HG02885 (cell line): Measurements from ENCODE around the gene ARF4.
A peak's percentile ranks its signal among the peaks of the same experiment; 100 is the strongest.

Source experiments
- ATAC-seq: cut with Tn5 transposase; IDR thresholded peaks from one replicate; pipeline ENCODE4 v1.9.1; 2021; ENCODE audit warnings: mild to moderate bottlenecking; ENCODE audit not compliant: unreplicated experiment, poor library complexity

Gene ARF4

GRCh38 chr3:57583544-57583943, 13.6 kb downstream of the ARF4 start:
- ATAC-seq, result no peak

GRCh38 chr3:57582474-57583168, 14.5 kb downstream of the ARF4 start:
- no peak for ATAC-seq

DNA sequence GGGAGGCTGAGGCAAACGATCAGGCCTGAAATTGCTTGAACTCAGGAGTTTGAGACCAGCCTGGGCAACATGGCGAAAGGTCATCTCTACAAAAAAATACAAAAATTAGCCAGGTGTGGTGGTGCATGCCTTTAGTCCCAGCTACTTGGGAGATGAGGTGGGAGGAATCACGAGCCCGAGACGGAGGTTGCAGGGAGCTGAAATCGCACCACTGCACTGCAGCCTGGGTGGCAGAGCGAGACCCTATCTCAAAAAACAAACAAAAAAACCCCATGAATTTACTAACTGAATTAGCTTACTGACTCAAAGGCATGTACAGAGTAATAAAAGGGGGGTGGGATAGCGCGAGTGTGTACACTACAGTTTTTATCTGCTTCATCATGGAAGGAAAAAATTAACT, 19.3 kb downstream of the ARF4 start:
- no peak for ATAC-seq

GRCh38 chr3:57575966-57576626, 21.0 kb downstream of the ARF4 start:
- no peak for ATAC-seq

DNA sequence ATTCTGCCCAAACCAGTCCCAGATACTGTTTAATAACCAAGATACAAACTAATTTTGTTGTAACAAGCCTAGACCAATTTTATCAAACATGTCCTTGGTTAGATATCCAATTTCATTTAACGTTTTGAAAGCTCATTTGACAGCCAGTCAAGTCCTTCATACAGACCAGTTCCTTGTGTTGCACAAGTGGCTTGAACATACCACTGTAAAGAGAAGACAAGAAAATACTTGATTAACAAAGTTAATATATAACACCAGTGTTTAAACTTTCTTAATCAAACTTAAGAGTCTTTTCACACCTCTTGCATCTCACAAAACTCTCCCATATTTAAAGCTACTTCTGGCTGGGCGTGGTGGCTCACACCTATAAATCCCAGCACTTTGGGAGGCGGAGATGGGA, 25.0 kb downstream of the ARF4 start:
- ATAC-seq, result no peak

- no peak for ATAC-seq
Measured at GRCh38 chr3:57570878-57571277, 26.3 kb downstream of the ARF4 start.

DNA sequence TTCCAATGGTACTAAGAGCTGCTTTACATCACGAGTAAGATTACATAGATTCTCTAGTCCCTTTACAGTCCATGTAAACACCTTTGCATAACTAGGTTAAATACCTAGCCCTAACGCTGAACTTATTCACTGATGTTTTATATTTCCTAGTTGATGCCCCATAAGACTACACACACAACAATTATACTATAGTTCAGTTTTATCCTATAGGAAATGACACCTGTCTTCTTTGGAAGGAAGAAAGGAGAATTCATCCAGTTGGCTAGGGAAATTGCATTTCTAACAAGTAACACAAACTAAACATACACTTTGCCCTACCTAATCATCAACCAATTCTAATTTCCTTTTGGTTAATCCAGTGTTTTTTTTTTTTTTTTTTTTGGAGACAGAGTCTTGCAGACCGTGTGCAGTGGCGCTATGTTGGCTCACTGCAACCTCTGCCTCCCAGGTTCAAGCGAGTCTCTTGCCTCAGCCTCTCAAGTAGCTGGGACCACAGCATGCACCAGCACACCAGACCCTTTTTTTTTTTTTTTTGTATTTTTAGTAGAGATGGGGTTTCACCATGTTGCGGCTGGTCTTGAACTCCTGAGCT, 27.2 kb downstream of the ARF4 start:
- ATAC-seq, result no peak

GRCh38 chr3:57559526-57559925, 37.6 kb downstream of the ARF4 start:
- no peak for ATAC-seq

DNA sequence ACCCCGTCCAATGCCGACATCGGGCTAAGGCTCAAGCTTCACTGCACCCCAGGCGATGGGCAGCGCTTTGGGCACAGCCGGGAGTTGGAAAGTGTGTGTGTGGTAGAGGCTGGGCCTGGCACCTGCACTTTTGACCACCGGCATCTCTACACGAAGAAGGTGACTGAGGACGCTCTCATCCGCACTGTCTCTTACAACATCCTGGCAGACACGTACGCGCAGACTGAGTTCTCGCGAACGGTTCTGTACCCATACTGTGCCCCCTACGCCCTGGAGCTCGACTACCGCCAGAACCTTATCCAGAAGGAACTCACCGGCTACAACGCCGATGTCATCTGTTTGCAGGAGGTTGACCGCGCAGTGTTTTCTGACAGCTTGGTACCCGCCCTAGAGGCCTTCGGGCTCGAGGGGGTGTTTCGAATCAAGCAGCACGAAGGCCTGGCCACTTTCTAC, 40.0 kb downstream of the ARF4 start:
- peak; percentile 31 for ATAC-seq

- peak; percentile 27 for ATAC-seq
Measured at GRCh38 chr3:57556459-57557084, 40.6 kb downstream of the ARF4 start.

GRCh38 chr3:57555738-57556458, 41.2 kb downstream of the ARF4 start, which contains the start of gene PDE12:
PDE12 (plus strand) TSS chr3:57556274; CDS start chr3:57556380, 106 bp downstream.
- ATAC-seq, result peak; percentile 83

- no peak for ATAC-seq
Measured at GRCh38 chr3:57555306-57555705, 41.8 kb downstream of the ARF4 start.

DNA sequence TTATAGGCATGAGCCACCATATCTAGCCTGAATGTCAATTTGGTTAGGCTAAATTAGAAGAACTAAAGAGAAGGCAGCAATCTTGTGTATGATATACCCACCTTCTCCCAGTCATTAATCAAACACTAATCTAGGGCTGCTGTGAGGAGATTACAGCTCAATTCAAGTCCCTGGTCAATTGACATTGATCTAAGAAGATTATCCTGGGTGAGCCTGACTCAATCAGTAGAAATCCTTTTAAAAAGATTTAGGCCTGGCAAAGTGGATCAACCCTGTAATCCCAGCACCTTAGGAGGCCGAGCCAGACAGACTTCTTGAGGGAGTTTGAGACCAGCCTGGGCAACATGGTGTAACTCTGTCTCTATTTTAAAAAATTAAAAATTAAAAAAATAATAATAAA, 50.5 kb downstream of the ARF4 start:
- no peak for ATAC-seq

GRCh38 chr3:57545636-57546268, 51.4 kb downstream of the ARF4 start:
- no peak for ATAC-seq

DNA sequence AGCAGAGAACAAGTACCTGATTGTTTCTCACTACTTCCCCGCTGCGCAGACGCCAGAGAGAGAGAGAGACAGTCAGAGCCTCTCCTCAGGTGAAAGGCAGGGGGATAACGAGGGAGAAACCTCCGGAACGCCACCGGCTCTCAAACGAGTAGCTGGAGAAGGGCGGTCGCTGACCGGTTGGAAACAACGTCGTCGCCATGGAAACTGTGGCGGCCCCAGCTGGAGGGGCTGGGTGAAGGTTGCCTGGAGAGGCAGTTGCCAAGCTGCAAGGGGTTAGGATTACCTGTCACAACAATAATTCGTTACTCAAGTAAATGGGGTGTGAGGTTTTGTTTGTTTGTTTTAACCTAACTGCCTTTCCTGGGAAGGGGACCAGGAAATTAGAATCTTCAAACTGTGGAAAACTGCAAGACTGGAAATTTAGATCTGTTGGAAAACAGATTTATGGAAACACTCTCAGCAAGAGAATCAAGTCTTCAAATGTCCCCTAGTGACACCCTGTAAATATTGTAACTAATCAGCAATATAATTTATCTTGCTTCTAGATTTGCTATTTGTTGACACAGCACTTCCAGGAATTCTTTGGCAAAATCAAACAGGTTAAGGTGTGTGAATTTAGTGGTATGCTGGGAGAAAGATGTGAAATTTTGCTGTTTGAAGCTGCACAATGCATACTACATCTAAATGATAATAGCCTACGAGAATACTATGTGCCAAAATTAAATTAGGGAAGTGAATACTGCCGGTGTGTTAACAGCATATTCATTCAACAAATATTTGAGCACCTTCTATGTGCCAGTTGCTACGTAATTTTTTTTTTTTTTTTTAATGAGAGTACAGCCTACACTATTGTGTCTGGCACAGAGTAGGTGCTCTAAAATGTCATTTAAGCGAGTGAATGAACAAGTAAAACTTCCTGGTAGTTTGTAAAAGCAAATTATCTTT, 52.7 kb downstream of the ARF4 start, which contains the start of gene DNAH12:
TSS of gene DNAH12 (minus strand) at position 164 of the 945 bp plus-strand sequence. CDS start 1,474 bp downstream, outside the sequence.
- no peak for ATAC-seq

DNA sequence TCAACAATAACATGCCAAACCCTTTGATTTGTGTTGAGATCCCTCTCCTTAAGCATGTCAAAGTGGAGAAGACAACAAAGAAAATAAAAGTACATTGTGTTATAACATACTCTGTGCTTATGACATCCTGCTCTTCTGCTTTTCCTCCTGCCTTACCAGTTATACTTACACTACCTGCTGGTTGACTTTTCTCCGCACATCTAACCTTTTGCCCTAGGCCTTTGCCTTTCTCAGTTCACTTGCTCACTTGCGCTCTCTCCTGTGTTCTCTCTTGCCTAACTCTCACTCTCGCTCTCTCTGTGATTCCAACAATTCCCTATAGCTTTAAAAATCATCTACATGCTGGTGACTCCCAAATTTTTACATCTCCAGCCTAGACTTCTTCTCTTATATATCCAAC, 58.7 kb downstream of the ARF4 start:
- ATAC-seq, result no peak

GRCh38 chr3:57530071-57530608, 67.0 kb downstream of the ARF4 start:
- ATAC-seq, result no peak
